ENCODE data around the gene TIGD7.

The TIGD7 gene
- total RNA-seq, result 3.4 to 18.2 (median 11.9) reads per million in 9 experiments

GRCh38 chr16:3305109-3306068, at the start of gene TIGD7, which contains the start of gene ZNF75A:
TIGD7 (minus strand) TSS chr16:3305430; CDS start chr16:3300614, 4,816 bp downstream.
ZNF75A (plus strand) TSS chr16:3305497; CDS start chr16:3308429, 2,932 bp downstream.
- Mint-ChIP-seq H3K27me3 (no peaks in the 10 kb centered on the region), H3K27ac (peak within 1 kb of the TSS; percentile 77 to 88), H3K36me3 (ENCODE audit: insufficient read depth) (peaks cover 36% of the 10 kb centered on the region), H3K9me3 (peaks cover 5 to 21% of the 10 kb centered on the region in 2 donors), H3K4me1 (ENCODE audit: low read depth in 2 of 2) (peaks cover 6 to 11% of the 10 kb centered on the region in 2 donors), H3K4me3 (peak within 1 kb of the TSS; percentile 75 to 80)
- ATAC-seq (replicated peaks) (peak; percentile 94), DNase-seq (peak; percentile 70 to 77 (median 72))

GRCh38 chr16:3349175-3349574, 43.9 kb upstream of the TIGD7 start:
- Mint-ChIP-seq H3K4me1 (ENCODE audit: low read depth in 2 of 2) (no peaks in the 10 kb centered on the region), H3K9me3 (no peaks in the 10 kb centered on the region), H3K36me3 (ENCODE audit: insufficient read depth) (peaks cover 4% of the 10 kb centered on the region), H3K27me3 (peaks cover 0 to 10% of the 10 kb centered on the region in 2 donors), H3K4me3 (no peak overlapping the region), H3K27ac (no peak overlapping the region)
- ATAC-seq (replicated peaks) (no peak), DNase-seq (no peak)

GRCh38 chr16:3348547-3349167, 43.4 kb upstream of the TIGD7 start:
- H3K27ac Mint-ChIP-seq, result no peak overlapping the region
- H3K27me3 Mint-ChIP-seq, result peaks cover 0 to 10% of the 10 kb centered on the region in 2 donors
- no peaks in the 10 kb centered on the region for H3K4me1 Mint-ChIP-seq (ENCODE audit: low read depth in 2 of 2)
- ATAC-seq (replicated peaks), result no peak
- DNase-seq, result no peak
- no peaks in the 10 kb centered on the region for H3K9me3 Mint-ChIP-seq
- no peak overlapping the region for H3K4me3 Mint-ChIP-seq
- peaks cover 4% of the 10 kb centered on the region for H3K36me3 Mint-ChIP-seq (ENCODE audit: insufficient read depth)

GRCh38 chr16:3347586-3347985, 42.4 kb upstream of the TIGD7 start:
- peaks cover 4% of the 10 kb centered on the region for H3K36me3 Mint-ChIP-seq (ENCODE audit: insufficient read depth)
- H3K9me3 Mint-ChIP-seq, result no peaks in the 10 kb centered on the region
- no peak for DNase-seq
- no peak for ATAC-seq (replicated peaks)
- no peak overlapping the region for H3K27ac Mint-ChIP-seq
- H3K4me3 Mint-ChIP-seq, result no peak overlapping the region
- H3K27me3 Mint-ChIP-seq, result peaks cover 0 to 10% of the 10 kb centered on the region in 2 donors
- H3K4me1 Mint-ChIP-seq (ENCODE audit: low read depth in 2 of 2), result no peaks in the 10 kb centered on the region

- Mint-ChIP-seq H3K27ac (no peak overlapping the region), H3K4me1 (ENCODE audit: low read depth in 2 of 2) (no peaks in the 10 kb centered on the region), H3K27me3 (peaks cover 0 to 10% of the 10 kb centered on the region in 2 donors), H3K4me3 (no peak overlapping the region), H3K9me3 (no peaks in the 10 kb centered on the region), H3K36me3 (ENCODE audit: insufficient read depth) (peaks cover 4% of the 10 kb centered on the region)
- DNase-seq (no peak), ATAC-seq (replicated peaks) (no peak)
Measured at GRCh38 chr16:3346041-3346440, 40.8 kb upstream of the TIGD7 start.

GRCh38 chr16:3328643-3329042, 23.4 kb upstream of the TIGD7 start:
- no peaks in the 10 kb centered on the region for H3K4me1 Mint-ChIP-seq (ENCODE audit: low read depth in 2 of 2)

GRCh38 chr16:3328104-3328503, 22.9 kb upstream of the TIGD7 start:
- ATAC-seq (replicated peaks) (no peak), DNase-seq (no peak)
- no peak overlapping the region for H3K27ac Mint-ChIP-seq
- H3K36me3 Mint-ChIP-seq (ENCODE audit: insufficient read depth), result no peaks in the 10 kb centered on the region
- H3K9me3 Mint-ChIP-seq, result peaks cover 3 to 10% of the 10 kb centered on the region in 2 donors
- H3K4me3 Mint-ChIP-seq, result no peak overlapping the region
- no peaks in the 10 kb centered on the region for H3K27me3 Mint-ChIP-seq
- no peaks in the 10 kb centered on the region for H3K4me1 Mint-ChIP-seq (ENCODE audit: low read depth in 2 of 2)

More at GRCh38 chr16:3328643-3329042, 23.4 kb upstream of the TIGD7 start:
- no peaks in the 10 kb centered on the region for H3K36me3 Mint-ChIP-seq (ENCODE audit: insufficient read depth)
- H3K4me3 Mint-ChIP-seq, result no peak overlapping the region
- DNase-seq (no peak), ATAC-seq (replicated peaks) (no peak)
- no peak overlapping the region for H3K27ac Mint-ChIP-seq
- peaks cover 3 to 10% of the 10 kb centered on the region in 2 donors for H3K9me3 Mint-ChIP-seq
- H3K27me3 Mint-ChIP-seq, result no peaks in the 10 kb centered on the region

GRCh38 chr16:3327514-3327913, 22.3 kb upstream of the TIGD7 start:
- Mint-ChIP-seq H3K4me1 (ENCODE audit: low read depth in 2 of 2) (no peaks in the 10 kb centered on the region), H3K27me3 (no peaks in the 10 kb centered on the region), H3K27ac (no peak overlapping the region), H3K9me3 (peaks cover 3 to 10% of the 10 kb centered on the region in 2 donors), H3K4me3 (no peak overlapping the region), H3K36me3 (ENCODE audit: insufficient read depth) (no peaks in the 10 kb centered on the region)
- ATAC-seq (replicated peaks) (no peak), DNase-seq (no peak)

GRCh38 chr16:3321816-3322215, 16.6 kb upstream of the TIGD7 start:
- Mint-ChIP-seq H3K4me3 (no peak overlapping the region), H3K4me1 (ENCODE audit: low read depth in 2 of 2) (no peaks in the 10 kb centered on the region), H3K27me3 (no peaks in the 10 kb centered on the region), H3K36me3 (ENCODE audit: insufficient read depth) (peaks cover 4% of the 10 kb centered on the region), H3K27ac (no peak overlapping the region), H3K9me3 (peaks cover 5 to 13% of the 10 kb centered on the region in 2 donors)
- DNase-seq (no peak), ATAC-seq (replicated peaks) (no peak)

GRCh38 chr16:3317315-3317999, 12.2 kb upstream of the TIGD7 start:
- peaks cover 0 to 2% of the 10 kb centered on the region in 2 donors for H3K4me1 Mint-ChIP-seq (ENCODE audit: low read depth in 2 of 2)
- H3K27ac Mint-ChIP-seq, result no peak overlapping the region
- H3K27me3 Mint-ChIP-seq, result no peaks in the 10 kb centered on the region
- H3K36me3 Mint-ChIP-seq (ENCODE audit: insufficient read depth), result peaks cover 24% of the 10 kb centered on the region
- ATAC-seq (replicated peaks) (no peak), DNase-seq (no peak)
- H3K9me3 Mint-ChIP-seq, result peaks cover 19 to 33% of the 10 kb centered on the region in 2 donors
- H3K4me3 Mint-ChIP-seq, result no peak overlapping the region

- Mint-ChIP-seq H3K4me3 (no peak overlapping the region), H3K36me3 (ENCODE audit: insufficient read depth) (peaks cover 30% of the 10 kb centered on the region), H3K9me3 (peaks cover 16 to 29% of the 10 kb centered on the region in 2 donors)
Measured at GRCh38 chr16:3311496-3311895, 6.3 kb upstream of the TIGD7 start.

GRCh38 chr16:3306078-3306477, 848 bp upstream of the TIGD7 start:
- peaks cover 6 to 11% of the 10 kb centered on the region in 2 donors for H3K4me1 Mint-ChIP-seq (ENCODE audit: low read depth in 2 of 2)
- ATAC-seq (replicated peaks), result no peak

More at GRCh38 chr16:3311496-3311895, 6.3 kb upstream of the TIGD7 start:
- DNase-seq (no peak), ATAC-seq (replicated peaks) (no peak)
- peaks cover 2 to 5% of the 10 kb centered on the region in 2 donors for H3K4me1 Mint-ChIP-seq (ENCODE audit: low read depth in 2 of 2)
- no peaks in the 10 kb centered on the region for H3K27me3 Mint-ChIP-seq
- H3K27ac Mint-ChIP-seq, result no peak overlapping the region

GRCh38 chr16:3304370-3304769, 860 bp downstream of the TIGD7 start:
- DNase-seq, result no peak
- no peaks in the 10 kb centered on the region for H3K27me3 Mint-ChIP-seq
- H3K9me3 Mint-ChIP-seq, result peaks cover 6 to 25% of the 10 kb centered on the region in 2 donors
- H3K36me3 Mint-ChIP-seq (ENCODE audit: insufficient read depth), result peaks cover 36% of the 10 kb centered on the region
- no peak for ATAC-seq (replicated peaks)
- H3K4me3 Mint-ChIP-seq, result peak overlapping the region; percentile 75 to 80
- peak overlapping the region; percentile 77 to 88 for H3K27ac Mint-ChIP-seq
- H3K4me1 Mint-ChIP-seq (ENCODE audit: low read depth in 2 of 2), result peaks cover 6 to 11% of the 10 kb centered on the region in 2 donors

More at GRCh38 chr16:3306078-3306477, 848 bp upstream of the TIGD7 start:
- peak overlapping the region; percentile 75 to 80 for H3K4me3 Mint-ChIP-seq
- peak overlapping the region; percentile 77 to 88 for H3K27ac Mint-ChIP-seq
- no peaks in the 10 kb centered on the region for H3K27me3 Mint-ChIP-seq
- peaks cover 5 to 17% of the 10 kb centered on the region in 2 donors for H3K9me3 Mint-ChIP-seq
- peaks cover 36% of the 10 kb centered on the region for H3K36me3 Mint-ChIP-seq (ENCODE audit: insufficient read depth)
- DNase-seq, result no peak
